Midbrain (tissue), 1 donor: ENCODE results near the gene PPP2R2C.

Source experiments
- DNase-seq: peaks from one replicate; lab custom pipeline; 2025; lab: John Stamatoyannopoulos, UW

Gene PPP2R2C

DNA sequence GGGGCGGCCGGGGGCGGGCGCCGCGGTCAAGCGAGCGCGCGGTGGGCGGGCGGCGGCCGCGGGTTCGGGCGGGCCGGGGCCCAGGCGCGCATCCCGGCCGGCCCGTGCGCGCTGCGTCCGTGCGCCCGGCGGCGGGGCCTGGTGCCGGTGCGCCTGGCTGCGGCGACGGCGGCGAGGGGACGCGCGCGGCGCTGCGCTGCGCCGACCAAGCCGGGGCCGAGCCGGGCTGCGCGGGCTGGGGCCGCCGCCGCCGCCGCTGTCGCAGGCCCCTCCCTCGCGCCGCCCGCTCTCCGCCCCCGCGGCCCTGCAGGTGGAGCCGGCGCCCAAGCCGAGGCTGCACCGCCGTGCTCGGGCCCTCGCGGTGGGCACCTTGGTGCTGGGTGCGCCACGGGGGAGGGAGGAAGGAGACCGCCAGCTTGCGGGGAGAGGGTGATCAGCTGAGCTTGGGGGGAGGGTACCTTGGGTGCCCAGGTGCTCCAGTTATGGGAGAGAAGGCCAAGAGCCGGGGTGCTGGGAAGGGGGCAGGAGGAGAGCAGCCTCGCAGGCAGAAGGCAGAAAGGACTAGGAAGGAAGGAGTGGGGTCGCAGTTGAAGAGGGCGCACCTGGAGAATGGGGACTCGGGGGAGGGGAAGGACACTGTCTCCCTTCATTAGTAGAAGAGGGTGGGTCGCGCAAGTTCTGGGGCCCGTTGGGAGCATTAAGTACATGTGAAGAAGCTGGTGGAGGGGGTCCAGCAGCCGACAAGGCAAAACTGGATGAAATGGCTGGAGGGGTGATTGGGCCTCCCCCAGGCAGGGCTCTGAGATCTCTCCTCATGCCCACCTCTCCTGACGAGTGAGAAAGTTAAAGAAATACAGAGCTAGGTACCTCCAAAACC is at the start of gene PPP2R2C:
TSS of gene PPP2R2C (minus strand) at position 228 of the 877 bp plus-strand sequence. CDS start 385 bp downstream, outside the sequence.
- DNase-seq: no peak

DNA sequence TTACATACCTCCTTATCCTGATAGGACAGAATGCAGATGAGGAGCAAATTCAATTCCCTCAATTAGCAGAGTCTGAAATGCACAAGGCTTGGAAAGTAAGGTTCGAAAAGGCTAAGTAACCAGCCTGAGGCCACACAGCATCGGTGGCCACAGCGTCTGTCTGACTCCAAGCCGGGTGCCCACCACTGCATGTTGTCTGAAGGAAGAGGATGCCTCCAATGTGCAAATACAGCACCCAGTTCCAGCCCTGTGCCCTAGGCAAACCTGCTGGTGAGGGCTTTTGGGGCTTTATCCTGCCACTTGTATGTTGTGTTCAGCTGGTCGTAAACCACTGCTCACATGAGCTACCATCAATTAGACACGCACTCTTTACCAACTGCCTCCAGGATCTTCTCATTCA is 48.6 kb upstream of the PPP2R2C start:
- DNase-seq: no peak

DNA sequence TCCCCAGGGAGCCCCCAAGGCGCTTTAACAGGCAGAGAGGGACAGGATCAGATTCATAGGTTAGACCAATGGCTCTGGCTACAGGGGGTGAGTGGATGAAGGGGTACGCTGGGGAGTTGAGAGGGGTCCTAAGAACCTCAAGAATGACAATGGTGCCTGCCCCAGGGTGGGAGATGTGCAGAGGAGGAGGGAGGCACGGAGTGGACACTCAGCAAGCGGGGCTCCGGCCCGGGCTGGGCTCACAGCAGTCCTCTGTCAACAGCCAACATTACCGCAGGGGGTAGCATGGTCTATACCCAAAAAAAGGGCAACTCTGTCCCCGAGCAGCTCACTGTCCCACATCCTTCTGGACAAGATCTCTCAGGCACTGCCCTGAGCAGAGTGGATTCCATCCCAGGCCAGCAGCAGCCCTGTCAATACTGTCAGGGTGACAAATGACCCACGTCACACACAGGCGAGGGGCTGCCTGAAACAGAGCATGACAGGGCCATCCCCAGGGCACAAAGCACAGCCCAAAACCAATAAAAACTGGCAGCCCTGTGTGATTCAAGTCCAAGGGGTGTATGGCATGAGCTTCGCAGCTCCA is 47.7 kb upstream of the PPP2R2C start:
- no peak for DNase-seq

DNA sequence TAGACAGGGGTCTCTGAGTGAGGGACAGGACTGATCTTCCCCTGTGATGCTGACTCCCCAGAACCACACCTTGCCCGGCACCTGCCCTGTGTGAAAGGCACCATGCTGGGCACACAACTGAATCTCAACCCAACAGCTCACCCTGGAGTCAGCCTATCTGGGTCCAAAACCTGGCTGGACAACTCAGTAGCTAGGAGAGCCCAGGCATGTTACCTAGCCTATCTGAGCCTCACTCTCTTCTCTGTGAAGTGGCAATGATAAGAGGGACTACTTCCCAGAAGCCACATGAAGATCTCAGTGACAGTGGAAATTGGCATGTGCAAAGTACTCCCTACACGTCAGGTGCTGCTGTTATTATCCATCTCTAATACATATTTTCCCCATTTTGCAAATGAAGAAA is 44.8 kb upstream of the PPP2R2C start:
- DNase-seq: no peak

DNA sequence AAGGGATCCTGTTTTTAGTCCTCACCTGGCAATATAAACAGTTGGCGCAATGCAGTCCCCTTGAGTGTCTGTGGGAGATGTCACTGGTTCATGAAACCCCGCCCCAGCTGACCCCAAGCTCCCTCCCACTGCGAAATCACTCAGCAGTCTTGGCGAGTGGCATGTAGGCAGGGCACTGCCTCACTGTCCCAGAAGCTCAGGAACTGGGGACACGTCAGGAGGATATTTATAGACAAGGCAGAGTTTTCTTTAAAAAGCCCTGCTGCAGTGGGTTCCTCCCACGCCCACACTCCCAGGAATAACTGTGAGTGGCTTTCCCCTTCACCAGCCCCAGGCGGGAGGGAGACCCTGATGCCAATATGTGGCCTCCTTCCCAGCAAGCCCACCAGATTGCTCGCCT is 44.3 kb upstream of the PPP2R2C start:
- no peak for DNase-seq

DNA sequence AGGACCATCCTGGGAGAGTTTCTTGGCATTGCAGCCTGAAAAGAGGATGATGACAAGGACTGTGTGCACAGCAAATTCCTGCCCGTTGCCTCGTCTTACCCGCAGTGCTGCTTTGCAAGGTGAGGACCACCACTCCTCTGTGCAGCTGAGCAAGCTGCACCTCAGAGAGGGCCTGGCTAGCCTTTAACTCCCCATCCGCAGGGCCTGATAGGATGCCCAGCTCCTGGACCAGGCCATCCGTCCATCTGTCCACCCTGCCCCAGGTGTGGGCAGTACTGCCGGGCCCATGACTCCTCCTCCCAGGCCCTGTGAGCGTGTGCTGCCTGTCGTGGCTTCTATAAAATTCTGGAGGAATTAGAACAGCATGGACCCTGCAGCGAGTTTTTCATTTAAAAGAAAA is 43.9 kb upstream of the PPP2R2C start:
- no peak for DNase-seq

DNA sequence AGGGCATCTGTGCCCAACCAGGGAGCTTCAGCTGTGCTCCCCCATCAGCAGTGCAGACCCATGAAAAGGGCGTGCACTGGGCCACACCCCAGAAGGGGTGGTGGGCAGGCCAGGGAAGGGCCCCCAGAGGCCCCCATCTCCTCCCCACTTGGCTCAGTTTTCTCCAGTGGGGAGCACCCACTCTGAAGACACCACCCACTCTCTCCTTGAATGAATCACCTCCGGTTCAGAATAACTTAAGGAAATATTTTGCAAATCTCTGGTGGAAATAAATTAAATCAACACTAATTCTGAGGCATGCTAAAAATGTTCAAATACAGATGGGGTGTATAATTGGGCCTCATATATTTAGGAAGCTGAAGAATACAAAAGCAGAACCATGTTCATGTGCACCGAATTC is 41.3 kb upstream of the PPP2R2C start:
- DNase-seq: no peak

DNA sequence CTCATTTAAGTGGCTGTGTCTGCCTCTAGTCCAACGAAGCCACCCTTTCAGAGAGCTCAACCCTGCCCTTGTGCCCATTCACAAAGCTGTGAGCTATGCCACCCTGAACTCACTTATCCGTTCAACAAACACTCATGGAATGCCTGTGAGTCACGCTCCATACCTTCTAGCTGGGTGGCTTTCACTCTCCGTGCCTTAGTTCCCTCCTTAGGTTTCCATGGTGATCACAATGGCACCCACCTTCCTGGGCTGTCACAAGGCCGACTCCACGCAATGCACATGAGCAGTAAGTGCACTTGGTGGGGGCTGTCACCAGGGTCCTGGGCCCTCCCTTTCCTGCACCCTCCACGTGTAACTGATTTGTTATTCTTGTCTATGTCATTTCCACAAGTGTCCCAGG is 37.2 kb upstream of the PPP2R2C start:
- no peak for DNase-seq

DNA sequence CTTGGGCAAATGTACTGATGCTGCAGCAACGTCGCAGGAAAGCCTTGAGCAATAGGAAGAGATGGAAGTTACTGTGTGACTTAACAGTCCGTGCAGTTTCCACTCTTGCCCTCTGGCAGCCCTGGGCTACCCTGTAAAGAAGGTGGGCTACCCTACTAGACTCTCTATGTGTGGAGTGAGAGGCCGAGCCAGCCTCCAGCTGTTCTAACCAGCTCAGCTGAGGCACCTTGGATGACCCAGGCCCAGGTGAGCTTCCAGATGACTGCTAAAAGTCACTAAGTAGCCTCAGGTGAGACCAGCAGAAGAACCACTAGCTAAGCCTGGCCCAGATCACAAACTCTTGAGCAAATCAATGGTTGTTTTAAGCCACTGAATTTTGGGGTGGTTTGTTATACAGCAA is 34.9 kb upstream of the PPP2R2C start:
- no peak for DNase-seq

DNA sequence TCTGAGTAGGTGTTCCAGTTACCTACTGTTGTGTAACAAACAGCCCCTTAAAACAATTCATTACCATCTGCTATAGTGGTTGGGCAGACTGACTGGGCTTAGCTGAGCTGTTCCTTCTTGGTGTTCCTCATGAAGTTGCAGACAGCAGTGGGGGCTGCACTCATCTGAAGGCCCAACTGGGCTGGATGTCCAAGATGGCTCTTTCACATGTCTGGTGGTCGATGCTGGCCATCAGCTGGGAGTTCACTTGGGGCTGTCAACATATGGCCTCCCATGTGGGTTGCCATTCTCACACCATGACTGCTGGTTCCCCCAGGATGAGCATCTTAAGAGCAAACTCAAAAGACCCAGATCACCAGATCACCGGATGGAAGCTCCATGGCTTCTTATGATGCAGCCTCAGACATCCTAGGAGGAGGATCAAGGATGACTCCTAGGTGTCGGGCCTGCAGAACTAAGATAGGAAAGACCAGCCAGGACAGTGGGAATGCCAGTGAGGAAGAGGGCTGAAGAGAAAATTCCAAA is 34.3 kb upstream of the PPP2R2C start:
- no peak for DNase-seq

DNA sequence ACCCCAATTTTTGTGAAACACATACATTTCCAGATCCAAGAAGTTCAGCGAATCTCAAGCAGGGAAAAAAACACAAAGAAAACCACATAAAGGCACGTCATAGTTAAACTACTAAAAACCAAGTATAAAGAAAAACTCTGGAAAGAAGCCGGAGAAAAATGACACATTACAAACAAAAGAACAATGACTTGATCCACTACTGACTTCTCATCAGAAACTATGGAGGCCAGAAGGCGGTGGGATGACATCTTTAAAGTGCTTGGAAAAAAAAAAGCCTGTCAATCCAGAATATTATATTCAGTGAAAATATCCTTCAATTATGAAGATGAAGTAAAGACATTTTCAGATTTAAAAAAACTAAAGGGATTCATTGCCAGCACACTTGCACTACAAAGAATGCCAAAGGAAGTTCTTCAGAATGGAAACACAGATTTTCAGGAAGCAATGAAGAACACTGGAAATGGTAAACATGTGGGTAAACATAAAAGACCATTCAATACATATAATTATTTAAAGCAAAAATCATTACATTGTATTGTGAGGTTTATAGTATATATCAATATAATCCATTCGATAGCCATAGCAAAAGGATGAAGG is 32.6 kb upstream of the PPP2R2C start:
- no peak for DNase-seq

DNA sequence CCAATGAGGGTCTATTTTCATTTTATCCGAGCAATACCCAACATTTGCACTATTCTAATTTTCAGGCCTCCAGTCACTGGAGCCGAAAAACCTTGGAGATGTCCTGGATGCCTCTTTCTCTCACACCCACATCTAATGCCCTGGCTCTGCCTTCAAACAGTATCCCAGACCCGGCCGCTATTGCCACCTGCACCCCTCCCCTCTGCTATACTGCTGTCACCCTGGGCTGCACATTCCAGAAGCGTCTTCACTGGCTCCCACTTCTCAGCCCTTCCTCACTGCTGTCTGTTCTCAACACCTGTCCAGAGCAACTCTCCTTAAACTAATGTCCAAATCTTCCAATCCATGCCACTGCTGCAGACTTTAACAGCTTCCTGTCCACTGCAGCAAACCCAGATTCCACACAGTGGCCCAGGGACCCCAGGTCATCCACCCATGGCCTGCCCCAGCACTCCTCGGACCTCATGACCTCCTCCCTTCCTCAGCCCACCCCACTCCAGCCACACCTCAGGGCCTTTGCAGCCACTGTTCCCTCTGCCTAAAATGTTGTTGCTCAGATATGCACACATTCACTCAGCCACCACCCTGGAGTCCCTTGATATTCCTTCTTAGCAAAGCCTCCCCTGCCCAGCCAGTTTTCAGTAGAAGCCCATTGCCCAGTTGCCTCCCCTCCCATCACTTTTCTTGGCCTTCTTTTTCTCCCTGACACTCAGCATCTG is 30.5 kb upstream of the PPP2R2C start:
- DNase-seq: no peak

DNA sequence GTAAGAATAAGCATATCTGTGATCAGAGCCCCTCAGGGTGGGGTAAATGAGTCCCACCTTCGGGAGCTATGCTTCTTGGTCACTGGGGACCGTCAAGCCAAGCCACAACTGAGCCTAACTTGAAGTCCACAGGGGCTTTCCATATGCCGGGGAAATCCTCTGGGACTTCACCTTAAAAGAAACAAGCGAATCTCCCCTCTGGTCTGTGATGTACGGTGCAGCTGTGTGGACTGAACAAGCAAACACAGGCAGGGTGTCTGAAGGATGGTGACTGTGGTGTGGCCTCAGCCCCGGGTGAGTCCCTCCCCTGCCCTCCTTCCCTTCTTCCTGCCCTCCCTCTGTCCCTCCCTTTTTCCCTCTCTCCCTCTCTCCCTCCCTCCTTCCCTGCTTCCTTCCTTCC is 29.7 kb upstream of the PPP2R2C start:
- DNase-seq: no peak

DNA sequence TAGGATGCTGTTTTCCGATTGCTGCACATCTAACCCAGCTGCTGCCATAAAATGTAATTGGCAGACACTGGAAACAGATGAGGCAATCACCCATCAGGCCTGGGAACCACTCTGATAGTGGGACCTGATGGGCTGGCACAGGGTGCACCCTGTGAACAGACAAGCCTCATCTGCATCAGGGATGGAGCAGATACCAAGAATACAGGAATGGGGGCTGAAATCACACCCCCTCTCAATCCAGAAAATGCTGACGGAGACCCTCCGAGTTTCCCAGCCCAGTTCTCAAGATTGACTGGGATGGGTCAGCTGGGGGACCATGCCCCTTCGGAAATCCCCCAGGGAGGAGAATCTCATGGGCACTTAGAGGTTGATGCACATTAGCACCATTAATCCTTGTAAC is 28.8 kb upstream of the PPP2R2C start:
- DNase-seq: no peak

DNA sequence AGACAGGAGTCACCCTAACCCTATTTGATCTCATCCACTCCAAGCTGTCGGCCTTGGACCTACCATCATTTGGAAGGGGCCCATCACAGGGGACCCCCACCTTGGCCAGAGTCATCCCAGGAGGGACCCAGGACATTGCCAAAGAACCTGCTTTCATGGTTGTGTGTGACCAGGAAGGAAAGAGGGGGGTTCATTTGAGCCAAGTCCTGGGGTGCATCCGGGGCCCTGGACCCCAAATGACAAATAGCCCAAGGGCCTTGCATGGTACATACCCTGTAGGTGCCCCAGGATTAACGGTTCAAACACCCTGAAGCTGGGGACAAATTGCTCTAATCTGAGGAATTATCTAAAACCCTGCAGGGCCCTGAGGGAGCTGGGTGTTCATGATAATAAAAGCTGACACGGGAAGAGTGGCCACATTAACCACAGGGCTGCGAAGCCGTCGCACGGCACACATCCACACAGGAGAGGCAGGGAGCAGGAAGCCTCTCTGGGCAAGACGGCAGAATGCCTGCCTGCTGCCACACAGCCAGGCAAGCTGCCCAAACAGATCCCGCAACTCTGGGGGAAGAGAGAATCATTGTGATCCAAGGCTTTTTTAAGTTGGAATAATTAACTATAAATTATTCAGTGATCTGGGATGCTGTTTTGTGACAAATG is 28.2 kb upstream of the PPP2R2C start:
- no peak for DNase-seq

DNA sequence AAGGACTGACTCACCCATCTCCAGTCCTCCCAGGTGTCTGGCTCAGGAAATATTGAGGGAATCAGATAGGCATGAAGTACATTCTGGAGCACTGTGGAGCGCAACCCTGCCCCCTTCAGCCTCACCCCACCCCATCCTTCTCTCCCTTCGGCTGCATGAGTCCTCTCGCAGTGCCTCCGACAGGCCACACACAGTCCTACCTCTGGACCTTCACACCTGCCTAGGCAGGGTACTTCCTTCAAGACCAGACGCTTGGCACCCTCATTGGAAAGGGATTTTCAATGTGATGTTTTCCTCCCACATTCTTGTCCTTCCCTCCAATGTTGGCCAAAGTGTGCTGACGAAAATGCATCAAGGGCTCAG is 26.8 kb upstream of the PPP2R2C start:
- DNase-seq: no peak

DNA sequence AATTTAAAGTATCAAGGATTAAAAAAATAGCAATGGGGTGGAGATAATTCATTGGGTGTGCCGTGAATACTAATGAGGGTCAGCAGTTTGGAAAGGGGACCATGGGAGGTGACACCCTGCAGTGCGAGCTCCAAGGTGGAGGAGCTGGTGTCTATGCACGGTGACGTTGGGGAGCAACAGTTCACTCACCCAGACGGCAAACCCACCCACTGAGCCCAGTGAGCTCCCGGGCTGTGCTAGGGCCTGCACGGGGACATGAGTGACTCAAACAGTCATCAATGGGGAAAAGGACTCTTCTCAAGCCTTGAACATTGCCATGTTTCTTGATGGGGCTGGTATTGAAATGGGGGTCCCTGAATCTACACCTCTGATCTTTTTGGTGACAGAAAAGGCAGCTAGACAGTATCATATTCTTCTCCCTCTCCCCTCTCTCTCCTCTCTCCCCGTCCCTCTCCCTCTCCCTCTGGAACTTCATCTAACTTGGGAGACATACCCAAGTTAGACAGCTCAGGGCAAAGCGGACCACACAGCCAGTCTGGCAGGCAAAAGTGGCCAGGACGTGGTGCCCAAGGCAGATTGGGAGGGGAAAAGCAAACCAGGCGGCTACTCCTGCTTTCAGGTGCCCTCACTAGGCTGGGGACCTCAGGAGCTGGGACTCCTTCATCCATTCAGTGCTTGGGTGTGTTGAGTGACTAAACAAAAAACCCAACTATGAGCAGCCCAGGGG is 26.3 kb upstream of the PPP2R2C start:
- DNase-seq: no peak

DNA sequence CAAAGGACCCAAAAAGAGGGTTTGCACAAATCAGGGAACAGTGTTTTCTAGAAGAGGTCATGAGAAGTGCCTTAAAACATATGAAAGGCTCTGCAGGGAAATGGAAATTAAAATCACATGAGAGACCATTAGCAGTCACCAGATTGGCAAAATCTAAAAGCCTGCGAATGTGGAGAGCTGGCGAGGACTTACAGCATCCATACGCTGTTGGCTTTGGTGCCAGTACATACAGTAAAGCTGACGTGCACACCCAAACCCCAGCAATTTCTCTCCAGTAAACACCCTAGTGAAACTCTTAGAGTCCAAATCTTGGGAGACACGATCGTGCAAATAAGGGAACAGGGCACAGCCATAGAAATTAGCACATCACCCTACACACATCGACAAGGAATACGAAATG is 25.4 kb upstream of the PPP2R2C start:
- no peak for DNase-seq

DNA sequence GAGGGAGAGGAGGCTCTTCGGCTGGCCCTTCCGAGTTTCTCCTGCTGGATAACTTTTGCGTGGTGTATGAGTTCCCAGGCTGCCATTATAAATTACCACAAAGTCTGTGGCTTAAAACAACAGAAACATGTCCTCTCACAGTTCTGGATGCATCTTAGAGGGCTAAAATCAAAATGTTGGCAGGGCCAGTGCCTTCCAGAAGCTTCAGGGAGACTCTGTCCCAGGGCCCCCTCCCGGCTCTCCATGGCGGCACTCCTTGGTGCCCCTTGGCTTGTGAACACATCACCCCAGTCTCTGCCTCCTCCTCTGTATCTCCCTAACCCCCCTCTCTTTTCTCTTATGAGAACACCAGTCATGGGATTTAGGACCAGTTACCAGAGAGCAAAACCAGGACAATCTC is 23.3 kb upstream of the PPP2R2C start:
- no peak for DNase-seq

DNA sequence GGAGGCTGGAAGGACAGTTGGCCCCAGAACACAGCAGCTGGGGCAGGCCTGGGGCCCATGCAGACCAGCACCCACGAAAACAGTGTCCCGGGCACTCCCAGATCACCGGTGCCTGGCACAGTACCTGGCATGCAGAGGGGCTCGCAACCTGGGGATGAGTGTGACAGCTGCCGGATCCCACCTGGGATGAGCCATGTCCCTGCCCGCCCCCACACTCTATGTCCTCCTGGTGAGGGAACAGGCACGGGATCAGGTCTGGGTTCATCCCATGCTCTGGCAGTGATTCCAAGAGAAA is 22.8 kb upstream of the PPP2R2C start:
- no peak for DNase-seq
